ENCODE results near the gene ADGRD2.

ADGRD2 gene

GRCh38 chr9:124503713-124504529, 53.7 kb downstream of the ADGRD2 start:
- TF ChIP-seq EZH2phosphoT487 (IDR thresholded peaks at IDR 0.05; ENCODE audit: borderline replicate concordance, low read length) (no peak), CTCF (IDR thresholded peaks at IDR 0.05; ENCODE audit: low read depth, low read length, poor library complexity, severe bottlenecking) (no peak)
- H4K20me1 ChIP-seq (ENCODE audit: control insufficient read depth, insufficient read depth, low read depth, low read length) = no peaks in the 10 kb centered on the region
- H3K4me3 ChIP-seq (ENCODE audit: low read length) = no peak overlapping the region
- H3K79me2 ChIP-seq (ENCODE audit: control insufficient read depth, low read length) = no peaks in the 10 kb centered on the region
- no peaks in the 10 kb centered on the region for H3K27me3 ChIP-seq (ENCODE audit: control insufficient read depth, low read length)
- no peak overlapping the region for H3K27ac ChIP-seq (ENCODE audit: low read depth, low read length)
- H3K9me2 ChIP-seq (replicated peaks; ENCODE audit: control insufficient read depth, low read length) = no peaks in the 10 kb centered on the region
- no peaks in the 10 kb centered on the region for H3K9me3 ChIP-seq (ENCODE audit: control insufficient read depth, insufficient read depth, low read length)
- no peaks in the 10 kb centered on the region for H3K4me1 ChIP-seq (ENCODE audit: control insufficient read depth, low read length)
- no peaks in the 10 kb centered on the region for H3F3A ChIP-seq (ENCODE audit: control insufficient read depth, insufficient read depth)
- no peak overlapping the region for H3K4me2 ChIP-seq (ENCODE audit: low read length)
- no peaks in the 10 kb centered on the region for H3K36me3 ChIP-seq (ENCODE audit: control insufficient read depth, low read length)

GRCh38 chr9:124504530-124505005, 54.3 kb downstream of the ADGRD2 start:
- H3K9me2 ChIP-seq (replicated peaks; ENCODE audit: control insufficient read depth, low read length) = no peaks in the 10 kb centered on the region
- no peak overlapping the region for H3K27ac ChIP-seq (ENCODE audit: low read depth, low read length)
- no peaks in the 10 kb centered on the region for H3F3A ChIP-seq (ENCODE audit: control insufficient read depth, insufficient read depth)
- no peaks in the 10 kb centered on the region for H3K4me1 ChIP-seq (ENCODE audit: control insufficient read depth, low read length)
- no peaks in the 10 kb centered on the region for H3K79me2 ChIP-seq (ENCODE audit: control insufficient read depth, low read length)
- TF ChIP-seq CTCF (IDR thresholded peaks at IDR 0.05; ENCODE audit: low read depth, low read length, poor library complexity, severe bottlenecking) (no peak), EZH2phosphoT487 (IDR thresholded peaks at IDR 0.05; ENCODE audit: borderline replicate concordance, low read length) (no peak)
- no peak overlapping the region for H3K4me3 ChIP-seq (ENCODE audit: low read length)
- no peak overlapping the region for H3K4me2 ChIP-seq (ENCODE audit: low read length)
- H4K20me1 ChIP-seq (ENCODE audit: control insufficient read depth, insufficient read depth, low read depth, low read length) = no peaks in the 10 kb centered on the region
- H3K36me3 ChIP-seq (ENCODE audit: control insufficient read depth, low read length) = no peaks in the 10 kb centered on the region
- no peaks in the 10 kb centered on the region for H3K9me3 ChIP-seq (ENCODE audit: control insufficient read depth, insufficient read depth, low read length)
- H3K27me3 ChIP-seq (ENCODE audit: control insufficient read depth, low read length) = no peaks in the 10 kb centered on the region

GRCh38 chr9:124505006-124505900, 55.0 kb downstream of the ADGRD2 start:
- Histone ChIP-seq H4K20me1 (ENCODE audit: control insufficient read depth, insufficient read depth, low read depth, low read length) (no peaks in the 10 kb centered on the region), H3K4me2 (ENCODE audit: low read length) (no peak overlapping the region), H3K9me3 (ENCODE audit: control insufficient read depth, insufficient read depth, low read length) (no peaks in the 10 kb centered on the region), H3K36me3 (ENCODE audit: control insufficient read depth, low read length) (no peaks in the 10 kb centered on the region), H3K9me2 (replicated peaks; ENCODE audit: control insufficient read depth, low read length) (no peaks in the 10 kb centered on the region), H3K4me3 (ENCODE audit: low read length) (no peak overlapping the region), H3K27me3 (ENCODE audit: control insufficient read depth, low read length) (no peaks in the 10 kb centered on the region), H3K4me1 (ENCODE audit: control insufficient read depth, low read length) (no peaks in the 10 kb centered on the region), H3K79me2 (ENCODE audit: control insufficient read depth, low read length) (no peaks in the 10 kb centered on the region), H3F3A (ENCODE audit: control insufficient read depth, insufficient read depth) (no peaks in the 10 kb centered on the region), H3K27ac (ENCODE audit: low read depth, low read length) (no peak overlapping the region)
- TF ChIP-seq CTCF (IDR thresholded peaks at IDR 0.05; ENCODE audit: low read depth, low read length, poor library complexity, severe bottlenecking) (no peak), EZH2phosphoT487 (IDR thresholded peaks at IDR 0.05; ENCODE audit: borderline replicate concordance, low read length) (no peak)

Data from DOHH2 (cell line).